ENCODE data around the gene CCDC93.

Gene CCDC93

DNA sequence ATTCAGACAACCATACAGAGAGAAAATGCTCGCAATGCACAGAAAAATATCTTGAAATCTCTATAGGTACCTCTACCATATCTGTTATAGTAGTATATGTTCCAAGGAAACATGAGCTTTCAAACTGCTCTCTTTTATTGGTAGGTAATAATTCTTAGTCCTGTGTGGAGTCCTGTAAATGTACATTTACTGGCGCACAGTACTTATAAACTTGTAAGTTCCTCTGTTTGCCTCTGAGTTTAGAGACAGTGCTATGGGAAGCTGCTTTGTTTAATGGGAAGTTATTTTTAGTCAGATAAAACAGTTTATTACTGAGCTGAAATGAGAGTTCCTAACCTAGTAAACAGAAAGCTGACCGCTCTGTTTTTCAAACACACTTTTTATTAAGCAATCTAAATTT, 52.7 kb downstream of the CCDC93 start:
- in situ Hi-C loops (cut with HindIII; ENCODE audit: low sequenced_read_pairs) = no loop called here

DNA sequence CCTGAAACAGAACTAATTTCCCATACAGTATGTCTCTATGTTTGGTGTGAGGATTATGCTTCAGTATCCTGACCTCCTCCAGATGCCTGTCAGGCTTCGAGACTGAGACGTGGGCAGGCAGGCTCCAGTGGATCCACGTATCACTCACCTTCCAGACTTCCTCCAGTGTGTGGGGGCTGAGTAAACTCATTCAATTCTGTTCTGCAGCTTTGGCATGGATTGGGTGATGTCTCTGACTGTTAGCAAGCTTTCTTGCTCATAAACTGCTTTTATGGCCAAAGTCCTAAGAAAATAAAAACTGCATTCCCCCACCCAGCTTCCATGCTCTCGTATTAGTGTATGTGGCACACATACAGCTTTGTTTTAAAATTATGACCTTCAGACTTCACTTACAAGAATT, 53.6 kb downstream of the CCDC93 start:
- in situ Hi-C loops (cut with HindIII; ENCODE audit: low sequenced_read_pairs) = no loop called here

DNA sequence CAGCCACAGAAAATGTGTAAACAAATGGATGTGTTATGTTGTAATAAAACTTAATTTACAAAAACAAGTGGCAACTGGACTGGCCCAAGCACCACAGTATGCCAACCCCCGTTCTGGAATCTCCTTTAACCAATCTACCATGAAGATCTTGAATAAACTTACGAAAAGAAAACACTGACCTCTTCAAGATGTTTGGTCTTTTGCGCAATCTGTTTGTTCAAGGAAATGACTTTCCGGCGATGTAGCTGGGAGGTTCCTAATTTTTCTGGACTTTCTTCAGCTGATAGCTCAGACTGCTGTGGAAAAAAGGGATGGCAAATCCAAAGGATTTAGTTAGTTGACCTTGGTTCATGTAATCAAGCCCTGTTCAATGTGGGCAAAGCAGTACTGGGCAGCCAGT, 55.7 kb downstream of the CCDC93 start:
- in situ Hi-C loops (cut with HindIII; ENCODE audit: low sequenced_read_pairs) = no loop called here

DNA sequence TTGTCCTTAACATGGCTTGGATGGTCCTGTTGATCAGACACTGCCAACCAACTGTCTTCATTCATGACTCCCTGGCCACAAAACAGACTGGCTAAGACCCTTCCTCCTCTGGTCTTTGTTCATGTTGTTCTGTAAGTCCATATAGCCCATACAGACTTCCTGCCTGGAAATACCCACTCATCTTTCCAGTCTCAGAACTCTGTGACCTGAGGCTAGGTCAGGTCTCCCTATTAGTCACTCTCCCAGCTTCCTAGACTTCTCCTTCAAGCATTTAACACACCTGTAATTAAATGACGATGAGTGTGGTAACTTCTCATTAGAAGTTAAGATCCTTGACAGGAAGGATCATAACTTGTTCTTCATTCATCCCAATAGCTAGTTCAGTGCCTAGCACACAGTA, 56.3 kb downstream of the CCDC93 start:
- in situ Hi-C loops (cut with HindIII; ENCODE audit: low sequenced_read_pairs) = no loop called here

DNA sequence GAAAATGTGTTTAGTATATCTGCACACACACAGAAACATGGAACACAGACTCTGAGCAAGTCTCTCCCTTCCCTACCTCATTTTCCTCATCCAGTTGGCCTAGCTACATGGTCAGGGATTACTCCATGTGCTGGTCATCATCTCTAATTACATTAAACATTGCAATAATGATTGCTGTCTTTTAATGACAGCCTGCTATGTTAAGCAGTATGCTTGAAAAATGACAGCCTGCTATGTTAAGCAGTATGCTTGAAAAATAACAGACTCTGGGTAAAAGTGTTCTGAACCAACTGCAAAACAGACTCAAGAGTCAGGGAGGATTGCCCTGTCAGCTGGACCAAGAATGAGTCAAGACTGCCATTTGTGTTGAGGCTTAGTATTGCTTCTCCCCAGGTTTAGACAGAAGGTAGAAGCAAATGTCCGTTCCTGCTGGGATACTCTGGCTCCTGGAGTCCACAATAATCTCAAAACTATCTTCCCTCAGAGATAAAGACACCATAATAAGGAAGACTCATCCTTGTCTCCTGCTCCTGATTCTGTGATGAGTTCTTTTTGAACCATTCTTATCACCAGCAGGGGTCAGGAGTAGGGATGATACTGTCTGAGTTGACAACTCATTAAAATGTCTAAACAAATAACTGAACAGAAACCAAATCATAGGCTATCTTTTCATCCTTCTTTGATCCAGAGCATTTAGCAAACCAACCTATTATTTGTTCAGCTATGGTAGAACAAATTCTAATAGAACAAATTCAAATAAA, 57.7 kb downstream of the CCDC93 start:
- in situ Hi-C loops (cut with HindIII; ENCODE audit: low sequenced_read_pairs) = no loop called here

DNA sequence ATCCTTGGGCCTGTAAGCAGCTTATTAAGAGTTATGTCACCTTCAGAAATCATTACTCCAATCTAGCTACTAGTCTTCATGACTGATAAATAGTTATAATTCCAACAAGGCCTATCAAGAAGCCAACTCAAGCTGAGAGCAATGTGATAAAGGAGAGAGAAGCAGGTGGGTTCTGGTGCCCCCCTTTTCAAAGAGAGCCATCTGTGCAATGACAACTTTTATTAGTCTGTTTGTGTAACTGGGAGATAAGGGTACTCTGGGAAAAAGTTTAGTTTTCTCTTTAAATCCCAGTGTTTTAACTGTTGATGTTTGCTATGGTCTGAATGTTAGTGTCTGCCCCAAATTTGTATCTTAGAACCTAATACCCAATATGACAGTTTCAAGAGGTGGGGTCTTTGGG, 60.6 kb downstream of the CCDC93 start:
- in situ Hi-C loops (cut with HindIII; ENCODE audit: low sequenced_read_pairs) = no loop called here

DNA sequence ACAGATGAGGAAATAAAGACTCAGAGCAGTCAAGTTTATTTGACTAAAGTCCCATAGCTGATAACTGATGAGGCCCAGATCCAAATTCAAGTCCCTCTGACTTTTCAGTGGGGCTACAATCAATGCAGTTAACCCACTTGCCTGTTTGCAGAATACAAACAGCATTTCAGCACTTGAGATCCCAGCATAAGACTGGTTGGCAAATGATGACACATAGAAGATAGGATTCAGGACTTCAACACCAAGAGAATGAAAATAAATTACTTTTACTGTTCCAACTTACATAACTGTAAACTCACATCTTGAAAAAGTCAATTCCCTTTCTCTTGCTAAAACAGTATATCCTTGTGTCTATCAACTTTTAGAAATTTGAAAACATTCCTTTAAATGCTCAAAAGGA, 61.2 kb downstream of the CCDC93 start:
- in situ Hi-C loops (cut with HindIII; ENCODE audit: low sequenced_read_pairs) = no loop called here

DNA sequence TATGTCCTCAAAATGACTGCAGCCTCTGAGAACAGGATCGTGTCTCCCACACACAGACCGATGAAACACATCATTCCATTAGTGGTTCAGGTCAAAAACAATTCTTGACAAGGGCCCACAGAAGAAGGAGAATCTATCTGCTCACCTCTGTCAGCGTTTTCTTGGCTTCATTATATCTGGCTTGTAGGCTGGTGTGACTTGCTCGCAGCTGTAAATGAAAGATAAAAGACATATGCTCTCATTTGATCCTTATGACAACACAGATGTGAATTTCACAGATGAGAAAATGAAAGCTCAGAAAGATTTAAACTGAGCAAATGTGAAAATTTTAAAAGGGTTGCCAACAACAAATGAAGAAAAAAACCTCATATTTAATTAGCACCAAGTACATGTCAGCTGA, 61.6 kb downstream of the CCDC93 start:
- in situ Hi-C loops (cut with HindIII; ENCODE audit: low sequenced_read_pairs) = no loop called here

DNA sequence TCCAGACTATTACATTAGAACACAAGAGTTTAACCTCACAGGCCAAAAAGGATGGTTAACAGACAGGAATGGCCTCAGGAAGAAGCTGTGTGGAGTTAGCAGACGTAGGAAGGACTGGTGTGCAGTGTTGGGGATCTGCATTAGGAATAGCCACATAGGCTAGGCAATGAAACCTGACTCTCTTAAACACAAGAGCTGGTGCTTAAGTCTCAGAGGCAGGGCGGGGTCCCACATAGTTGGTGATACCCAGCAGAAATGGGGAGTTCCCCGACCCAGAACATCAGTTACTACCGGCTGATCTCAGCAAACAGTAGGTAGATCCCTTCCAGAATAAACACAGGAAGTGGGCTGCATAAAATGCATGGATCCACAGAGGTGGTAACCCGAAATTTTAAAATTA, 64.1 kb downstream of the CCDC93 start:
- in situ Hi-C loops (cut with HindIII; ENCODE audit: low sequenced_read_pairs) = no loop called here

DNA sequence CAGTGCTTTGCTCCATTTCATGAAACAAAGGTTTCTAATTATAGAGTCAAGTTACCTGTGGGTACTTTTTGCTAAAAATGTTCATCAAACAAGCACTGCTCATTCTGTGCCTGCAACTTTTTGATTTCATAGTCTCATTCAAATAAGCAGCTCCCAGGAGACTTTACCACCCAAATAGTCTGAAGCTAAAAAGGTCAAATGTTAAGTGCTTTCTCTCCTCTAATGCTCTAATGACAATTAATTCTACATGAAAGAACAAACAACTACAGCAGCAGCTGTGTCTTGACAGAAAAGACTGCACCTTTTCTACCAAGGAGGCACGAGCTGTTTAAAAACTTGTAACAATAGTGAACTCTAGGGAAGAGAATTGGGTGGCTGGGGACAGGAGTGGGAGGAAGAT, 65.3 kb downstream of the CCDC93 start:
- in situ Hi-C loops (cut with HindIII; ENCODE audit: low sequenced_read_pairs) = no loop called here

DNA sequence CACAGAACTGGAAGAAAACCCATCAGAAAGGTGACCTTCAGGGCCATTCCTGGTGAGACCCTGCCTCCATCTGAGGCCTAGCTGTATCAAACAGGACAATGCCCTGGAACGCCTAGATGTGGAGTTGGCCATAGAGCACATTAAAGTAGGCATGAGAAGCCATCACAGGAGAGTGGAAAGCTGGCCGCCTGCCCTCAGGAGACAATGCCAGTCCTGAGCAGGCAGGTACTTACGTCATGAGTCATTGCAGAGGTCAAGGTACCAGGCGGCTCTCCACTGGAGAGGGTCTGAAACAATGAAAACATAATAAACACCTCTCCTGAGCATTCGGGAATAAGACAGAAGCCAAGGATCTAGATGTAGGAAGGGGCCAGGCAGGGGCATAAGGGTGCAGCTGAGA, 68.6 kb downstream of the CCDC93 start:
- in situ Hi-C loops (cut with HindIII; ENCODE audit: low sequenced_read_pairs) = no loop called here

DNA sequence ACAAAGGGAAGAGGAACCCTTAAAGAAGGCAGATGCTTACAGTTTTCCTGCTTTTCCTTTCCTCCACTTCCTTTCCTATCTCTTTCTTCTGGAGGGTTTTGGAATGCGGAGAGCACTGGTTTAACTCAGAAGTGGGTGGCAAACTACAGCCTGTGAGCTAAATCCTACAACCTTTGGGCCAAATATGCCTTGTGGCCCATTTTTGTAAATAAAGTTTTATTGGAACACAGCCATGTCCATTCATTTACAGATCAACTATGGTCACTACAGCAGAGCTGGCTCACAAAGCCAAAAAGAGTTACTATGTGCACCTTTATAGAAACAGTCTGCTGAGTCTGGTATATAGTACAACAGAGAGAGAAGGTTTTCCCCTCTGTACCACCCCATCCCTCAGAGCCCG, 69.1 kb downstream of the CCDC93 start:
- in situ Hi-C loops (cut with HindIII; ENCODE audit: low sequenced_read_pairs) = no loop called here

DNA sequence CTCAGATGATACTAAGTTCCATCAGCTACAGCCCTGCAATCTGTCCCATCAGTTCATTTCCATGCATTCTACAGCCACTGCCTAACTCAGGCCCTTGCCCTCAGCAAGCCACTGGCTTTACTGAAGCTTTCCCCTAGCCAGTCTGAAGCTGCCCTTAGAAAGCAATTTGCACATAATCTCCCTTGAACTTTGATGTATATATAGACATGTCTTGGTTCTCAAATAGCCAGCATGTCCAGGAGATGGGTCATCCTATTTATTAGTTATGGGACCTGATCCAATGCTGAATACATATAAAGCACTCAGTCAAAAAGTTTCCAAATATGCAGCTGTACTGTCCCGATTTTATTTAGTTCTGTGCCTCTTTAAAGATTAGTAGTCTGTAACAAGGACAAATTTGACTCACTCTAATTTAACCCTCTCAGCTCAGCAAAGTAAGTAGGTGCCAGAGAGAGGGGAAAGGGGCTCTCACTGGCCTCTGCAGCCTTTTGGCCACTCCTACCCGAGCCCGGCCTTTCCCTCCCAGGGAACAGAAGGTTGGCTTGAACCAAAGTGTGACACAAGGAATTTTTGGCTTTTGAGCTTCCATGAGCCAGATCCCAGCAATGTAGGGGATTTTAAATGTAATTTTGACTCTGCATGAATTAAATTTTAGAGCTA, 70.7 kb downstream of the CCDC93 start:
- in situ Hi-C loops (cut with HindIII; ENCODE audit: low sequenced_read_pairs) = no loop called here

DNA sequence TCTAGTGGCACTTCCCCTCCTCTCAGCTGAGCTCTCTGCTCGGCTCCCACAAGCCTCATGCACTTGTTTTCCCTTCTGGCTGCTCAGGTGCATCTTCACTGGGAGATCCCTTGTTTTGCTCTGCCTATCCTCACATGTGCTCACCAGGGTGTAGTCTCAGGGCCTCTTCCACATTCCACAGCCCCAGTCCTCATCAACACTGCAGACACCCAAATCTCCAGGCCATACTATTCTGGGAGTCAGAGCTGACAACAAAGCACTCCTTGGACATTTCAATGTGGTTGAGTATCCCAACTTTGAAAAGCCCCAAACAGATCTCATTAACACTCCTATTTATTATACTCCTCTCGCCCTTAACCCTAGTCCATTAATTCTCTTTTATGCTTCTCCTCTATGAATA, 71.3 kb downstream of the CCDC93 start:
- in situ Hi-C loops (cut with HindIII; ENCODE audit: low sequenced_read_pairs) = no loop called here

DNA sequence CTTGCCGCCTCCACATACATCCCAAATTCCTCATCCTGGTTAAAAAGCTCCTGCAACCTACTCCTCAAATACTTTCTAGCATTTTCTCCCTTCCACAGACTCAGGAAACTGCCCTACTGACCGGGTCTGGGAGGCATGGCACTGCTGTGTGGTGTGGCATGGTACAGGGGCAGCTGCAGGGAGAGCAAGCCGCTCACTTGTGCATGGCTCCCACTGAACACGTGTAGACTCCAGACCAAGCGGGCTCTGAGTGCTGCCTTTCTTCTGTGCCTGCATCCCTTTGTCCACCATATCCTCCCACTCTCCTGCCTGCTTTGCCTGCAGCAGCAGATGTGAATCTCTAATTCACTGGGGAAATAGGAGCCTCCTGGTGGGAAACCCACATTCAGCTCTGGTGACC, 72.2 kb downstream of the CCDC93 start:
- in situ Hi-C loops (cut with HindIII; ENCODE audit: low sequenced_read_pairs) = no loop called here

DNA sequence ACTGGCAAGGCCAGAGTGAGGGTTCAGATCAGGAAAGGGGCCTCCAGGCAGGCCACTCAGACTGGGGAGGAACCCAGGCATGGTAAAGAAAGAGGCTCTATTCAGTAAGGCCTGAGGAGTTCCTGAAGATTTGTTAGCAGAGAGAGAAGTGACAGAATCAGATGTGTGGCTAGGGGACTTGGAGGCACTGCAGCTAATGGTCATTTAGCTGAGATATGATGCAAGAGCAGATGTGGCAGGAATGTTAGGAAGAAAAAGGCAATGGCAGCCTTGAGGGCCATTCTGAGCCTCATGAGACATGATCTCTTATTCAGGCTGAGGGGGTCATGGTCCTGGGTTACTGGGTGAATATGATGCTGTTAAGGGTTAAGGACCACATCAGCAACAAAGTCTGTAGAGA, 73.4 kb downstream of the CCDC93 start:
- in situ Hi-C loops (cut with HindIII; ENCODE audit: low sequenced_read_pairs) = no loop called here

DNA sequence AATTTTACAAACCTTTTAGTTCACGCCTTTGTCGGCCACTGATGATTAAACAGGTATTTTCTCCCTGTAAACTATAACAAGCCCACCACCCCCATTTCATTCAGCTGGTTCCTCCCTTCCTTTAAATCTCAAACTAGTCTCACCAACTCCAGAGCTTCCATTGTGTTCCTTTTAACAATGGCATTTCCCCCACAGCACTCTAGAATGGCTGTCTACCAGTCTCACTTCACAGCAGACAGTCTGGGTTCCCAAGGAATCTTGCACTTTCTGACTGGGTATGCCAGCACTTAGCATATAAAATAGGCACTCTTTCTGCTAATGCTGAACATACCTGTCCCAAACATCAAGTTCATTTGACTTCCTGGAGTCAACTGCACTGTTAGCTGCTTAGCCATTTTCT, 75.3 kb downstream of the CCDC93 start:
- in situ Hi-C loops (cut with HindIII; ENCODE audit: low sequenced_read_pairs) = no loop called here

DNA sequence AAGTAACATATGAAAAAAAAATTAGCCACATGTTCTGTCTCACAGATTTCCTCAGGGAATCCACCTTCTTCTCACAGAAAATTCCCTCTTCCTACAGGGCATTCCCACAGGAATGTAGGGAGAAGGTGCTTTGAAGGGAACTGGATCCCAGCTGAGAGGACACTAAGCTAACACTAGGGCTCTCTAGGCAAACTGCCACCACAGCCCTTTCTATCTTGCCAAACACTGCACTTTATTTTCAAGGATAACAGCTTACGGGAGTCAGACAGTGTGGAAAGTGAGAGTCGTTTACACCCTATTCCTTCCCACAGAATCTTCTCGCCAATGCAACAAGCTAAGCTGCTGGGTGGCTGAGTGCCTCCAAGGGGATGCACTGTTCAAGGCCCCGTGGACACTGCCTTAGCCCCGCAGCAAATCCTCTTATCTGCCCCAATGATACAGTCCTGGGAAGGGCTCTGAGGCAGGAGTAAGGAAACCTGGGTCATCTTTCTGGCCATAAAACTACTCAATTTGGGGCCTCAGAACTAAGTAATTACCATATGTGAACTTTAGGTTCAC, 76.9 kb downstream of the CCDC93 start:
- in situ Hi-C loops (cut with HindIII; ENCODE audit: low sequenced_read_pairs) = no loop called here

DNA sequence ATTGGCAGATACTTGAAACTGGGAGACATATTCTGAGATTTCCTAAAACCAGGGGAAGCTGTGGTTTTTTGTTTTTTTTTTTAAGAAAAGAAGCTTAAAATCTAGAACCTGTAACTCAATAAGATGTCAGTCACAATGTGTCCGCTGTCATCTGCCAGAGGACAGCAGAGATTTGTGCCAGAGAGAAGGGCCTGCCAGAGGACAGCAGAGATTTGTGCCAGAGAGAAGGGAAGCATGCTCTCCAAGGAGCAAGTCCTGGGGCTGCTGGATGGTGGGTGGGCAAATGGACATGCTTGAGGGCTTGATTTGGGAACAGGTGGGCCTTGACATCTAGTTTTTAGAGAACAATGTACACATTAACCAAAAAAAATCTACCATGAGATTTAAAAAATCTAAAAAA, 77.9 kb downstream of the CCDC93 start:
- in situ Hi-C loops (cut with HindIII; ENCODE audit: low sequenced_read_pairs) = no loop called here

DNA sequence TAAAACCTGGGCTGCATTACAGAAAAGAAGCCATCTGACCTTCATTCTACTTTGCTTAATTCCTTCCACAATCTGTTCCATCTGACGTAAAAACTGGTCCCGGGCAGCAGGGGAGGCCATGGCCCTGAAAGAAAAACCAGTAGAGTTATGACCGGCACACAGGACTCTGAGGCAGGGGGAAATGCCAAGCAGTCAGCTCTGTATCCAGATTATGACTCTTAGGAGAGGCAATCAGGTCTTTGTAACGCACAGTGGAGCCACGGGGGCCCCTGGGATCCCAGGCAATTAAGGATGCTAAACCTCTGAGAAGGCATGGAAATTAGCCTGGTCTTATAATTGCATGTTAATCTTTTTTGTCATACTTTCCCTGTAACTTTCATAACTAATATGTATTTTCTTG, 78.4 kb downstream of the CCDC93 start:
- in situ Hi-C loops (cut with HindIII; ENCODE audit: low sequenced_read_pairs) = no loop called here

DNA sequence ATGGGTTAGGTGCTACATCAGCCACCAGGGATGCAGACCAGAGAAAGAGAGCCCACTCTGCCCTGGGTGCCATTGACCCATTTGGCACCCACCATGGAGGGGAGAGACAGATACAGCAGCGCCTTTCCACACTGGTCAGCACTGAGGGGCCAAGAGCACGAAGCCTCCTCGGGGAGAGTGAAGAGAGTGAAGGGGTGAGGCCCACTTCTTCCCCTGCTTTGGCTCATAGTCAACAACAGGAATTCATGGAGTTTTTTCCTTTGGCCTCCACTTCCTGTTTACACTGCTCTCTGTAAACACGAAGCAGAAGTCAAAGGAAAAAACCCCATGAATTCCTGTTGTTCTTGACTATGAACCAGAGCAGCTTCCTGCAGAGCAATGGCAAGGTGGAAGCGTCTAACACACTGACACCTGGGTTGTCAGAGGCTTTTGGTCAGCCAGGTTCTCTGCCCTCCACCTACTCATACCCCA, 80.0 kb downstream of the CCDC93 start:
- in situ Hi-C loops (cut with HindIII; ENCODE audit: low sequenced_read_pairs) = no loop called here

DNA sequence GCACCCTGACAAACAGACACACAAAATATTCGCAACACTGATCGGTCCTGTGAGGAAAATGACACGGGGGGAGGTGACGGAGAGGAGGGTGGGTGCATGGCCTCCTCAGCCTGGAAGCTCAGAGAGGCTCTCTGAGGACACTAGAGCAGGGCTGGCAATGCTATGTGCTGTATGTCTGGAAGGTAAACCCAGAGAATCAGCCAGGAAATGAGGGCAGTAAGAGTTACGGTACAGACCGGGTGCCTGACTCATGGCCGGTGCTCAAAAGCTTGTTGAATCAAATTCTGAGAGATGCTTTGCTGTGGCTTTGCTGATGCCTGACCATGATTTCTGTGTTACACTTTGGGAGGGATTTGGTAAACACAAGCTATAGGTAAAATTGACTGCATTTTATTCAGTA, 81.9 kb downstream of the CCDC93 start:
- in situ Hi-C loops (cut with HindIII; ENCODE audit: low sequenced_read_pairs) = no loop called here
